Prostate gland (tissue), 2 donors: ENCODE data around the gene RALGPS1. TPM values are rescaled to one million over a fixed set of nuclear protein-coding genes. Genes with fewer than 3 reads are reported as not detected.

Experiments used
- DNase-seq: peaks from one replicate; pipeline ENCODE4 v3.0.0-alpha.2; 2019; ENCODE audit warnings: low spot score
- H3K27ac ChIP-seq, 2 donors: fragments of 200-600 bp; sonication (generic); 2 replicates each; pipeline ENCODE4 v1.5.1; 2017 to 2019
- H3K27me3 ChIP-seq: fragments of 200-600 bp; sonication (generic); replicated peaks from 2 replicates; pipeline ENCODE4 v1.5.1; 2019; ENCODE audit not compliant: insufficient read depth
- H3K36me3 ChIP-seq, 2 donors: fragments of 200-600 bp; sonication (generic); 1 replicate in 1 of 2; 2 replicates in 1 of 2; pipeline versions ENCODE4 v1.5.1 to v1.8.1; 2017 to 2019
- H3K4me1 ChIP-seq: fragments of 200-600 bp; sonication (generic); replicated peaks from 2 replicates; pipeline ENCODE4 v1.5.1; 2019
- H3K4me3 ChIP-seq, 2 donors: fragments of 200-600 bp; sonication (generic); 2 replicates each; pipeline ENCODE4 v1.5.1; 2017 to 2019
- H3K9me3 ChIP-seq: fragments of 200-600 bp; sonication (generic); 2 replicates; pipeline ENCODE4 v1.5.1; 2017
- POLR2A ChIP-seq: fragments of 450-650 bp; IDR thresholded peaks from one replicate; pipeline ENCODE4 v1.6.1; 2016; ENCODE audit warnings: antibody characterized with exemption, mild to moderate bottlenecking
- POLR2AphosphoS5 ChIP-seq: sonication (generic); formaldehyde crosslinking; IDR thresholded peaks from one replicate; pipeline ENCODE4 v1.6.1; 2017; ENCODE audit warnings: antibody characterized with exemption
- WGBS: methylation state at CpG from one replicate; pipeline ENCODE4 v1.1.5; 2018; 5-methylcytosine and 5-hydroxymethylcytosine counted together
- intact Hi-C: fragments of 100-400 bp; cut with DNase I; formaldehyde crosslinking; loops from one replicate; pipeline ENCODE4 v1.14.2; 2022
- total RNA-seq, 2 donors: library from RNA; depleted of rRNA; stranded (reverse); fragments of >200 nt; gene quantifications; one replicate each; pipeline ENCODE4 v1.1.0, GENCODE V29; 2016
- TF ChIP-seq, protein P1 (sequence below), 4 experiments: fragments of 200-600 bp in 2 of 4; fragments of 450-650 bp in 2 of 4; sonication (generic) in 2 of 4; IDR thresholded peaks; 1 replicate in 3 of 4; 2 replicates in 1 of 4; pipeline ENCODE4 v1.5.1; 2016 to 2019; ENCODE audit warnings: antibody characterized with exemption in 4 of 4, mild to moderate bottlenecking in 2 of 4, moderate library complexity in 2 of 4

The RALGPS1 gene
- total RNA-seq, 2 donors from 2014 or later: 14.7 to 20.7 TPM

DNA sequence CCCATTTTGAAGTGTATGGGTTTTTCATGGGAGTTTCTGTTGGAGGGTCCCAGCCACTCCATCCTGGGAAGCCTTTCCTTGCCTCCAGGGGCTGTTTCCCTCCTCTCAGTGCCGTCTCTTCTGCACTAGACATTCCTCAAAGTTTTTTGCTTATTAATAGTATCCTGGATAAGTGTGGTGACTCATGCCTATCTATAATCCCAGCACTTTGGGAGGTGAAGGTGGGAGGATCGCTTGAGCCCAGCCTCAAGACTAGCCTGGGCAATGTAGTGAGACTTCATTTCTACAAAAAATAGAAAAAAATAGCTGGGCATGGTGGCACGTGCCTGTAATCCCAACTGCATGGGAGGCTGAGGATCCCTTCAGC, 43.1 kb downstream of the RALGPS1 start:
- Histone ChIP-seq H3K4me3 (no peak overlapping the region), H3K4me1 (no peaks in the 10 kb centered on the region), H3K27ac (no peak overlapping the region), H3K36me3 (no peaks in the 10 kb centered on the region), H3K27me3 (no peaks in the 10 kb centered on the region), H3K9me3 (no peaks in the 10 kb centered on the region)
- 73% methylated on average over 3 of the region's 3 CpGs for WGBS
- no peak for DNase-seq
- intact Hi-C loops: loop anchor here (5.0 kb wide), 1 partner anchor 65 kb away; no protein-coding TSS in a partner anchor
- TF ChIP-seq, protein P1, sequence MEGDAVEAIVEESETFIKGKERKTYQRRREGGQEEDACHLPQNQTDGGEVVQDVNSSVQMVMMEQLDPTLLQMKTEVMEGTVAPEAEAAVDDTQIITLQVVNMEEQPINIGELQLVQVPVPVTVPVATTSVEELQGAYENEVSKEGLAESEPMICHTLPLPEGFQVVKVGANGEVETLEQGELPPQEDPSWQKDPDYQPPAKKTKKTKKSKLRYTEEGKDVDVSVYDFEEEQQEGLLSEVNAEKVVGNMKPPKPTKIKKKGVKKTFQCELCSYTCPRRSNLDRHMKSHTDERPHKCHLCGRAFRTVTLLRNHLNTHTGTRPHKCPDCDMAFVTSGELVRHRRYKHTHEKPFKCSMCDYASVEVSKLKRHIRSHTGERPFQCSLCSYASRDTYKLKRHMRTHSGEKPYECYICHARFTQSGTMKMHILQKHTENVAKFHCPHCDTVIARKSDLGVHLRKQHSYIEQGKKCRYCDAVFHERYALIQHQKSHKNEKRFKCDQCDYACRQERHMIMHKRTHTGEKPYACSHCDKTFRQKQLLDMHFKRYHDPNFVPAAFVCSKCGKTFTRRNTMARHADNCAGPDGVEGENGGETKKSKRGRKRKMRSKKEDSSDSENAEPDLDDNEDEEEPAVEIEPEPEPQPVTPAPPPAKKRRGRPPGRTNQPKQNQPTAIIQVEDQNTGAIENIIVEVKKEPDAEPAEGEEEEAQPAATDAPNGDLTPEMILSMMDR (IDR thresholded peaks at IDR 0.05): no peak
- TF ChIP-seq POLR2AphosphoS5 (no peak), POLR2A (no peak)

GRCh38 chr9:126959336-126959735, 44.8 kb downstream of the RALGPS1 start:
- Histone ChIP-seq H3K36me3 (no peaks in the 10 kb centered on the region), H3K9me3 (no peaks in the 10 kb centered on the region), H3K4me1 (no peaks in the 10 kb centered on the region), H3K27me3 (no peaks in the 10 kb centered on the region), H3K4me3 (no peak overlapping the region), H3K27ac (no peak overlapping the region)
- intact Hi-C loops: loop anchor here (5.0 kb wide), 1 partner anchor 63 kb away; no protein-coding TSS in a partner anchor
- TF ChIP-seq, protein P1 (IDR thresholded peaks at IDR 0.05): no peak
- TF ChIP-seq POLR2AphosphoS5 (no peak), POLR2A (no peak)
- WGBS: 93% methylated on average over 3 of the region's 3 CpGs
- no peak for DNase-seq

DNA sequence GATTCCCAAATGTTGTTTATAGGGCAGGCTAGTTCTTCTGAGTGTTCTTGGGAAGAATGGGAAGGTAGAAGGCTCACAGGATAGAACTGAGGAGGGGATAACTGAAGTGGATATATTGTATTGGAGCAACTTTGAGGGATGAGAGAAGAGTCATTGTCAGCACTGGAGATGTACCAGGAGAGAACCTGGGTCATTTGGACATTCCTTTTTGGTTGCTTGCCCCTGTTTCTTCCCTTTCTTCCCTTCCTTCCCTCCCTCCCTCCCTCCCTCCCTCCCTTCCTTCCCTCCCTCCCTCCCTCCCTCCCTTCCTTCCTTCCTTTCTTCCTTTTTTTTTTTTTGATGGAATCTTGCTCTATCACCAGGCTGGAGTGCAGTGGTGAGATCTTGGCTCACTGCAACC, 45.3 kb downstream of the RALGPS1 start:
- no peaks in the 10 kb centered on the region for H3K36me3 ChIP-seq
- no peaks in the 10 kb centered on the region for H3K4me1 ChIP-seq
- H3K9me3 ChIP-seq: no peaks in the 10 kb centered on the region
- H3K27ac ChIP-seq: no peak overlapping the region
- intact Hi-C loops: loop anchor here (5.0 kb wide), 2 partner anchors 62 to 237 kb away; no protein-coding TSS in a partner anchor
- TF ChIP-seq, protein P1 (IDR thresholded peaks at IDR 0.05): no peak
- TF ChIP-seq POLR2AphosphoS5 (no peak), POLR2A (no peak)
- no peak for DNase-seq
- H3K4me3 ChIP-seq: no peak overlapping the region
- H3K27me3 ChIP-seq: no peaks in the 10 kb centered on the region

- no peaks in the 10 kb centered on the region for H3K27me3 ChIP-seq
- intact Hi-C loops: loop anchor here (5.0 kb wide), 1 partner anchor 235 kb away; no protein-coding TSS in a partner anchor
- DNase-seq: no peak
- H3K4me3 ChIP-seq: no peak overlapping the region
- no peaks in the 10 kb centered on the region for H3K4me1 ChIP-seq
- H3K36me3 ChIP-seq: no peaks in the 10 kb centered on the region
- no peaks in the 10 kb centered on the region for H3K9me3 ChIP-seq
- TF ChIP-seq POLR2A: no peak
- no peak for TF ChIP-seq POLR2AphosphoS5
- TF ChIP-seq, protein P1 (IDR thresholded peaks at IDR 0.05): no peak
- WGBS: 85% methylated on average over 6 of the region's 6 CpGs
- H3K27ac ChIP-seq: no peak overlapping the region
Observed at GRCh38 chr9:126962336-126962735, 47.8 kb downstream of the RALGPS1 start.

GRCh38 chr9:126965077-126965476, 50.5 kb downstream of the RALGPS1 start:
- Histone ChIP-seq H3K27me3 (no peaks in the 10 kb centered on the region), H3K36me3 (no peaks in the 10 kb centered on the region), H3K4me1 (no peaks in the 10 kb centered on the region), H3K4me3 (no peak overlapping the region), H3K27ac (no peak overlapping the region), H3K9me3 (no peaks in the 10 kb centered on the region)
- DNase-seq: no peak
- 73% methylated on average over 3 of the region's 3 CpGs for WGBS
- intact Hi-C loops: no loop called here
- TF ChIP-seq POLR2AphosphoS5: no peak
- TF ChIP-seq, protein P1 (IDR thresholded peaks at IDR 0.05): no peak
- no peak for TF ChIP-seq POLR2A
